Measurements from ENCODE around the gene SF3A1. TPM values are rescaled to one million over a fixed set of nuclear protein-coding genes. Genes with fewer than 3 reads are reported as not detected.

The SF3A1 gene
- total and polyA plus RNA-seq, 9 of the 15 experiments (the other 6 are each of a cell fraction or from before 2014, with no cell fraction given), result 6.7 to 228 (median 13.0) TPM

DNA sequence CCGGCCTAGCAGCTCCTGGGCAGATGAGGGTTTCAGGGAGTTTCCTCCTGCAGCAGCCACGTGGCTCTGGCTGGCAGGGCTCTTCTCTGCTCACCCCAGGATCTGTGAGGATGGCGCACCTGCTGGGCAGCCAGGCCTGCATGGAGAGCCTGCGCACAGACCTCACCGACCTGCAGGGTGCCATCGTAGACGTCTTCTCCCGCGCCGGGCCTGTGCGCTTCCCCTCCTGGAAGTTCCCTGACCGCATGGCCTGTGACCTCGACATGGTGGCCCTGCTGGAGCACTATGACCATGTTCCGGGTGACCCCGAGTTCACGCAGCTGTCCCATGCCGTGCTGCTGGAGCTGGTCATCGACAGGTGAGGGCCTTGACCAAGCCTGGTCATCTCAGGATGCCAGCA, 9.2 kb upstream of the SF3A1 start:
- ChIA-PET POLR2A (no interaction called here), CTCF (ENCODE audit: low intra/inter-chr PET ratio) (no interaction called here)
- no TSS peak for BruUV-seq (replicated peaks)
- TF ChIP-seq SMARCA5 (IDR thresholded peaks at IDR 0.05), result no peak
- TF ChIP-seq, protein P1, sequence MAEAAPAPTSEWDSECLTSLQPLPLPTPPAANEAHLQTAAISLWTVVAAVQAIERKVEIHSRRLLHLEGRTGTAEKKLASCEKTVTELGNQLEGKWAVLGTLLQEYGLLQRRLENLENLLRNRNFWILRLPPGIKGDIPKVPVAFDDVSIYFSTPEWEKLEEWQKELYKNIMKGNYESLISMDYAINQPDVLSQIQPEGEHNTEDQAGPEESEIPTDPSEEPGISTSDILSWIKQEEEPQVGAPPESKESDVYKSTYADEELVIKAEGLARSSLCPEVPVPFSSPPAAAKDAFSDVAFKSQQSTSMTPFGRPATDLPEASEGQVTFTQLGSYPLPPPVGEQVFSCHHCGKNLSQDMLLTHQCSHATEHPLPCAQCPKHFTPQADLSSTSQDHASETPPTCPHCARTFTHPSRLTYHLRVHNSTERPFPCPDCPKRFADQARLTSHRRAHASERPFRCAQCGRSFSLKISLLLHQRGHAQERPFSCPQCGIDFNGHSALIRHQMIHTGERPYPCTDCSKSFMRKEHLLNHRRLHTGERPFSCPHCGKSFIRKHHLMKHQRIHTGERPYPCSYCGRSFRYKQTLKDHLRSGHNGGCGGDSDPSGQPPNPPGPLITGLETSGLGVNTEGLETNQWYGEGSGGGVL (CRISPR knock-in tag; IDR thresholded peaks at IDR 0.05), result no peak
- TF ChIP-seq SNIP1 (IDR thresholded peaks at IDR 0.05; ENCODE audit: low read depth), result no peak
- TF ChIP-seq ZNF143 (CRISPR knock-in tag; IDR thresholded peaks at IDR 0.05), result no peak
- TF ChIP-seq, protein P2, sequence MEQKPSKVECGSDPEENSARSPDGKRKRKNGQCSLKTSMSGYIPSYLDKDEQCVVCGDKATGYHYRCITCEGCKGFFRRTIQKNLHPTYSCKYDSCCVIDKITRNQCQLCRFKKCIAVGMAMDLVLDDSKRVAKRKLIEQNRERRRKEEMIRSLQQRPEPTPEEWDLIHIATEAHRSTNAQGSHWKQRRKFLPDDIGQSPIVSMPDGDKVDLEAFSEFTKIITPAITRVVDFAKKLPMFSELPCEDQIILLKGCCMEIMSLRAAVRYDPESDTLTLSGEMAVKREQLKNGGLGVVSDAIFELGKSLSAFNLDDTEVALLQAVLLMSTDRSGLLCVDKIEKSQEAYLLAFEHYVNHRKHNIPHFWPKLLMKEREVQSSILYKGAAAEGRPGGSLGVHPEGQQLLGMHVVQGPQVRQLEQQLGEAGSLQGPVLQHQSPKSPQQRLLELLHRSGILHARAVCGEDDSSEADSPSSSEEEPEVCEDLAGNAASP (IDR thresholded peaks at IDR 0.05), result no peak
- no peak for TF ChIP-seq ZNF668 (CRISPR knock-in tag; IDR thresholded peaks at IDR 0.05)
- TF ChIP-seq POU5F1 (IDR thresholded peaks at IDR 0.05; ENCODE audit: borderline replicate concordance, low read depth, low read length, partially characterized antibody), result no peak
- no peak for TF ChIP-seq ZNF197 (CRISPR knock-in tag; IDR thresholded peaks at IDR 0.05; ENCODE audit: low read depth)
- no peak for TF ChIP-seq TAF7 (tag; IDR thresholded peaks at IDR 0.05)
- TF ChIP-seq, protein P3, sequence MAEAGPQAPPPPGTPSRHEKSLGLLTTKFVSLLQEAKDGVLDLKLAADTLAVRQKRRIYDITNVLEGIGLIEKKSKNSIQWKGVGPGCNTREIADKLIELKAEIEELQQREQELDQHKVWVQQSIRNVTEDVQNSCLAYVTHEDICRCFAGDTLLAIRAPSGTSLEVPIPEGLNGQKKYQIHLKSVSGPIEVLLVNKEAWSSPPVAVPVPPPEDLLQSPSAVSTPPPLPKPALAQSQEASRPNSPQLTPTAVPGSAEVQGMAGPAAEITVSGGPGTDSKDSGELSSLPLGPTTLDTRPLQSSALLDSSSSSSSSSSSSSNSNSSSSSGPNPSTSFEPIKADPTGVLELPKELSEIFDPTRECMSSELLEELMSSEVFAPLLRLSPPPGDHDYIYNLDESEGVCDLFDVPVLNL (CRISPR knock-in tag; IDR thresholded peaks at IDR 0.05; ENCODE audit: low read depth), result no peak
- no peak for TF ChIP-seq ZNF408 (CRISPR knock-in tag; IDR thresholded peaks at IDR 0.05; ENCODE audit: low read depth)
- no peak for TF ChIP-seq GATAD2A (IDR thresholded peaks at IDR 0.05)
- no peak for ATAC-seq
- H3K79me2 ChIP-seq (ENCODE audit: control insufficient read depth, insufficient read depth, low read length), result no peaks in the 10 kb centered on the region
- no peak overlapping the region for H2AFZ ChIP-seq (ENCODE audit: low read depth, low read length)
- FAIRE-seq, result no peak
- no peaks in the 10 kb centered on the region for H3K36me3 ChIP-seq (ENCODE audit: control insufficient read depth, insufficient read depth, low read length)
- H3K4me3 ChIP-seq, result no peak overlapping the region
- no peak overlapping the region for H3K4me2 ChIP-seq (ENCODE audit: insufficient read depth, low read length)
- intact Hi-C loops (cut with micrococcal nuclease) (no loop called here), in situ Hi-C loops (cut with MboI) (no loop called here)
- no peaks in the 10 kb centered on the region; a peak in 1 of 5 replicates for H3K27me3 ChIP-seq (ENCODE audit: control insufficient read depth in 2 of 2, insufficient read depth in 2 of 2, low read length in 2 of 2)
- H3K4me1 ChIP-seq (replicated peaks in 1 of 2; ENCODE audit: control insufficient read depth in 2 of 2, insufficient read depth in 2 of 2, low read length in 2 of 2), result peaks cover 0 to 12% of the 10 kb centered on the region in 2 experiments; a peak in 3 of 5 replicates
- DNase-seq (ENCODE audit: extremely low read depth in 1 of 4, low spot score in 3 of 4), result no peak
- WGBS (ENCODE audit: insufficient coverage, low coverage, missing lambda C conversion rate), result 72% methylated on average over 12 of the region's 18 CpGs
- H3K9ac ChIP-seq (ENCODE audit: insufficient read depth in 1 of 2, low read depth in 2 of 2, low read length in 2 of 2), result no peak overlapping the region
- H3K9me1 ChIP-seq (ENCODE audit: control insufficient read depth, insufficient read depth, low read length), result no peaks in the 10 kb centered on the region
- no peak overlapping the region for H3K27ac ChIP-seq (ENCODE audit: extremely low read depth, low read depth, low read length)
- H3K9me3 ChIP-seq (replicated peaks; ENCODE audit: control insufficient read depth, insufficient read depth, low read depth, low read length), result no peaks in the 10 kb centered on the region
- H4K20me1 ChIP-seq (replicated peaks; ENCODE audit: control insufficient read depth, insufficient read depth, low read length), result no peaks in the 10 kb centered on the region

Measured in K562 (cell line).